PC-9 (cell line): ENCODE data around the gene TSHZ2.

ENCODE experiments used
- CTCF ChIP-seq: fragments of 200-600 bp; sonication (generic); conservative IDR thresholded peaks from 2 replicates; pipeline ENCODE4 v1.6.1; 2017; ENCODE audit warnings: mixed run types, antibody characterized with exemption, mild to moderate bottlenecking, moderate library complexity
- EZH2 ChIP-seq: fragments of 200-600 bp; sonication (generic); IDR thresholded peaks from 2 replicates; pipeline ENCODE4 v1.8.0; 2017; ENCODE audit warnings: antibody characterized with exemption, low read depth

- TF ChIP-seq CTCF (0 out of 2 replicates have a peak, but pooled peaks have one; percentile 18), EZH2 (no peak)
These were observed 223.9 kb downstream of the TSHZ2 start for GRCh38 chr20:53195876-53196610.
